Measurements from ENCODE around the gene PTGS2.
"Not testable (repeated sequence)": the region's sequence is repeated elsewhere in the genome, so short reads cannot be mapped to it uniquely, and the experiment has no call there.

The PTGS2 gene

GRCh38 chr1:186669784-186670183 lies 10.4 kb downstream of the PTGS2 start:
- not testable (repeated sequence) for DNase-seq

GRCh38 chr1:186664217-186664616 lies 16.0 kb downstream of the PTGS2 start:
- DNase-seq: not testable (repeated sequence)

- DNase-seq: peak; percentile 37
Observed at GRCh38 chr1:186662752-186663151, 17.5 kb downstream of the PTGS2 start.

- DNase-seq: no peak
Observed at GRCh38 chr1:186659890-186660341, 20.3 kb downstream of the PTGS2 start.

- no peak for DNase-seq
Observed at GRCh38 chr1:186658999-186659398, 21.2 kb downstream of the PTGS2 start.

- no peak for DNase-seq
Observed at GRCh38 chr1:186657481-186657880, 22.7 kb downstream of the PTGS2 start.

- no peak for DNase-seq
Observed at GRCh38 chr1:186655876-186656275, 24.3 kb downstream of the PTGS2 start.

GRCh38 chr1:186654741-186655140 lies 25.5 kb downstream of the PTGS2 start:
- no peak for DNase-seq

- DNase-seq: no peak
Observed at GRCh38 chr1:186653312-186653711, 26.9 kb downstream of the PTGS2 start.

GRCh38 chr1:186648613-186649012 lies 31.6 kb downstream of the PTGS2 start:
- DNase-seq: no peak

GRCh38 chr1:186647985-186648384 lies 32.2 kb downstream of the PTGS2 start:
- not testable (repeated sequence) for DNase-seq

GRCh38 chr1:186643614-186644013 lies 36.6 kb downstream of the PTGS2 start:
- peak; percentile 52 for DNase-seq

GRCh38 chr1:186637567-186637966 lies 42.7 kb downstream of the PTGS2 start:
- not testable (repeated sequence) for DNase-seq

GRCh38 chr1:186636786-186637185 lies 43.4 kb downstream of the PTGS2 start:
- no peak for DNase-seq

GRCh38 chr1:186634511-186634910 lies 45.7 kb downstream of the PTGS2 start:
- DNase-seq: no peak

GRCh38 chr1:186633116-186633515 lies 47.1 kb downstream of the PTGS2 start:
- DNase-seq: no peak

GRCh38 chr1:186629341-186629740 lies 50.9 kb downstream of the PTGS2 start:
- DNase-seq: no peak

GRCh38 chr1:186628910-186629309 lies 51.3 kb downstream of the PTGS2 start:
- DNase-seq: no peak

GRCh38 chr1:186627019-186627418 lies 53.2 kb downstream of the PTGS2 start:
- no peak for DNase-seq

GRCh38 chr1:186626356-186626932 lies 53.8 kb downstream of the PTGS2 start:
- no peak for DNase-seq

- no peak for DNase-seq
Observed at GRCh38 chr1:186623551-186623950, 56.7 kb downstream of the PTGS2 start.
